NCI-H345 treated with DMSO at 0.1 percent for 48 hours (cell line): ENCODE results near the gene TBX10.

ENCODE experiments used
- DNase-seq: peaks from one replicate; lab custom pipeline; 2025; ENCODE audit not compliant: unreplicated experiment; lab: John Stamatoyannopoulos, UW

Gene TBX10

DNA sequence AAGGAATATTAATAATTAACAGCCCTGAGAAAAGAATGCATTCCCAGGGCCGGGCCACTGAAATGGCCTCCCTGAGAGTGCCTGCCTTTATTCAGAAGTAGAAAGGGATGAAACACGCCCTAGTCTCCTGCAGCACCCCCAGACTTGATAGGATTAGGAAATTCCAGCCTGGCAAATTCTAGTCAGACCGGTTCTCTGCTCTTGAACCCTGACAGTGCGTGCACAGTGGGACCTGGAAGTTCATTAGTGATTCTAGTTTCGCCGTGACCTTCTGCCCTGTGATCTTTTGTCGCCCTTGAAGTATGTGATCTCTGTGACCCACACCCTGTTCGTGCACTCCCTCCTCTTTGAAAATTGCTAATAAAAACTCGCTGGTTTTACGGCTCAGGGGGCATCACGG is 58.1 kb downstream of the TBX10 start:
- DNase-seq, result peak; percentile 51
